GM21717 (cell line): ENCODE data around the gene LRRC8A.
"Not testable (repeated sequence)": the region's sequence is repeated elsewhere in the genome, so short reads cannot be mapped to it uniquely, and the experiment has no call there.

Experiments used
- ATAC-seq: cut with Tn5 transposase; IDR thresholded peaks from one replicate; pipeline ENCODE4 v1.9.1; 2021; ENCODE audit warnings: mild to moderate bottlenecking, moderate library complexity; ENCODE audit not compliant: unreplicated experiment

LRRC8A gene

GRCh38 chr9:128947277-128947526 is 65.3 kb downstream of the LRRC8A start:
- ATAC-seq: peak; percentile 25

- ATAC-seq: peak; percentile 63
These were observed 65.8 kb downstream of the LRRC8A start, which contains the start of the genes DOLK and NUP188 for GRCh38 chr9:128947527-128948301. Gene DOLK (minus strand): TSS chr9:128947603. CDS start chr9:128947303, 300 bp downstream. Gene NUP188 (plus strand): TSS chr9:128947699. CDS start chr9:128947720, 21 bp downstream.

- ATAC-seq: not testable (repeated sequence)
These were observed 79.5 kb downstream of the LRRC8A start for GRCh38 chr9:128961403-128961802.
